MCF 10A (cell line): Measurements from ENCODE around the gene GRIK3. TPM values are rescaled to one million over a fixed set of nuclear protein-coding genes. Genes with fewer than 3 reads are reported as not detected.

Experiments used
- BruUV-seq: library from RNA; stranded (reverse); fragments of 400-500 nt; replicated peaks from 2 replicates; lab custom pipeline; 2021; lab: Mats Ljungman, UMichigan
- CTCF ChIA-PET: fragments of 300-600 bp; sonication (Branson Sonifier 250); formaldehyde crosslinking; extraction: SDS; loops from one replicate; lab custom pipeline; 2021; ENCODE audit warnings: antibody characterized with exemption, inconsistent platforms; lab: Yijun Ruan, JAX
- POLR2A ChIA-PET: fragments of 300-600, 350-650 bp; sonication (Branson Sonifier 250); formaldehyde crosslinking; extraction: SDS; loops from one replicate; lab custom pipeline; 2020; ENCODE audit warnings: antibody characterized with exemption, inconsistent platforms; lab: Yijun Ruan, JAX
- DNase-seq: peaks from one replicate; pipeline ENCODE4 v3.0.0-alpha.2; 2018; ENCODE audit not compliant: unreplicated experiment
- H3K27ac Mint-ChIP-seq: one replicate; pipeline ENCODE4 v1.8.0; 2022; ENCODE audit warnings: mild to moderate bottlenecking, low read depth, mixed read lengths; ENCODE audit not compliant: unreplicated experiment
- H3K27me3 Mint-ChIP-seq: one replicate; pipeline ENCODE4 v1.8.0; 2022; ENCODE audit warnings: mixed read lengths; ENCODE audit not compliant: insufficient read depth, unreplicated experiment
- H3K36me3 Mint-ChIP-seq: one replicate; pipeline ENCODE4 v1.8.0; 2022; ENCODE audit warnings: mild to moderate bottlenecking, moderate library complexity, mixed read lengths; ENCODE audit not compliant: insufficient read depth, unreplicated experiment
- H3K4me1 Mint-ChIP-seq: one replicate; pipeline ENCODE4 v1.8.0; 2022; ENCODE audit warnings: mixed read lengths; ENCODE audit not compliant: insufficient read depth, unreplicated experiment
- H3K4me3 Mint-ChIP-seq: one replicate; pipeline ENCODE4 v1.8.0; 2022; ENCODE audit warnings: mild to moderate bottlenecking, moderate library complexity, mixed read lengths; ENCODE audit not compliant: unreplicated experiment
- H3K9me3 Mint-ChIP-seq: one replicate; pipeline ENCODE4 v1.8.0; 2022; ENCODE audit warnings: mixed read lengths; ENCODE audit not compliant: unreplicated experiment
- intact Hi-C: fragments of 100-400 bp; cut with micrococcal nuclease; formaldehyde crosslinking; loops from 2 replicates; pipeline ENCODE4 v1.14.1; 2022
- total RNA-seq: library from RNA; stranded (reverse); gene quantifications from 2 replicates; pipeline ENCODE4 v1.2.3, GENCODE V29; 2022
- TF ChIP-seq, protein P1 (sequence below): fragments of 200-600 bp; IDR thresholded peaks from one replicate; pipeline ENCODE4 v1.8.0; 2022; ENCODE audit warnings: antibody characterized with exemption, mild to moderate bottlenecking; ENCODE audit not compliant: unreplicated experiment

Gene GRIK3
- total RNA-seq, 1 experiment from 2014 or later: not detected

- Mint-ChIP-seq H3K27me3 (peaks cover 11% of the 10 kb centered on the region), H3K27ac (no peak overlapping the region), H3K9me3 (no peaks in the 10 kb centered on the region), H3K4me1 (no peaks in the 10 kb centered on the region), H3K4me3 (no peak overlapping the region), H3K36me3 (no peaks in the 10 kb centered on the region)
- no TSS peak for BruUV-seq
- no peak for DNase-seq
- TF ChIP-seq, protein P1, sequence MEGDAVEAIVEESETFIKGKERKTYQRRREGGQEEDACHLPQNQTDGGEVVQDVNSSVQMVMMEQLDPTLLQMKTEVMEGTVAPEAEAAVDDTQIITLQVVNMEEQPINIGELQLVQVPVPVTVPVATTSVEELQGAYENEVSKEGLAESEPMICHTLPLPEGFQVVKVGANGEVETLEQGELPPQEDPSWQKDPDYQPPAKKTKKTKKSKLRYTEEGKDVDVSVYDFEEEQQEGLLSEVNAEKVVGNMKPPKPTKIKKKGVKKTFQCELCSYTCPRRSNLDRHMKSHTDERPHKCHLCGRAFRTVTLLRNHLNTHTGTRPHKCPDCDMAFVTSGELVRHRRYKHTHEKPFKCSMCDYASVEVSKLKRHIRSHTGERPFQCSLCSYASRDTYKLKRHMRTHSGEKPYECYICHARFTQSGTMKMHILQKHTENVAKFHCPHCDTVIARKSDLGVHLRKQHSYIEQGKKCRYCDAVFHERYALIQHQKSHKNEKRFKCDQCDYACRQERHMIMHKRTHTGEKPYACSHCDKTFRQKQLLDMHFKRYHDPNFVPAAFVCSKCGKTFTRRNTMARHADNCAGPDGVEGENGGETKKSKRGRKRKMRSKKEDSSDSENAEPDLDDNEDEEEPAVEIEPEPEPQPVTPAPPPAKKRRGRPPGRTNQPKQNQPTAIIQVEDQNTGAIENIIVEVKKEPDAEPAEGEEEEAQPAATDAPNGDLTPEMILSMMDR: no peak
- intact Hi-C loops: no loop called here
- POLR2A ChIA-PET: no interaction called here
- CTCF ChIA-PET: no interaction called here
Measured at GRCh38 chr1:36787312-36787913, 246.9 kb downstream of the GRIK3 start.

DNA sequence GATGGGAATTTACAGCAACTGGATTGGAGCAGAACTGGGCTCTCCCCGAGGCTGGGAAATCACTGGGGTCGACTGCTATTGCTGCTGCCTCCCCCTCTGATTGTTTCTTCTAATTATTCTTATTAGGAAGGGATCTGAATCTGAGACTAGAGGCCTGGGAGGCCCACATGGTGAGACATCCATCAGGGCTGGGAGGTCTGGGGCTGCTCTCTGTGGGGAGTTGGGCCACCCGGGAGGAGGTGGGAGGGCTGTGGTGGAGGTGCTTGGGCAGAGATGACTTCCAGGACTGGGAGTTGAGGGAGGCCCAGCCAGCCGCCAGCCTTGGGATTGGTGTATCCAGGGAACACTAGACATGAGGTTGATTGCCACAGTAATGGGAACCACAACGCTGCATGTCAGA, 247.9 kb downstream of the GRIK3 start:
- ChIA-PET POLR2A (interaction anchor here (0.6 kb wide), 1 partner anchor 1358 kb away, joined by 3 read pairs; no protein-coding TSS in a partner anchor), CTCF (no interaction called here)
- no peaks in the 10 kb centered on the region for H3K4me1 Mint-ChIP-seq
- no peaks in the 10 kb centered on the region for H3K9me3 Mint-ChIP-seq
- peaks cover 11% of the 10 kb centered on the region for H3K27me3 Mint-ChIP-seq
- no peaks in the 10 kb centered on the region for H3K36me3 Mint-ChIP-seq
- DNase-seq: no peak
- TF ChIP-seq, protein P1: no peak
- no peak overlapping the region for H3K4me3 Mint-ChIP-seq
- intact Hi-C loops: no loop called here
- no TSS peak for BruUV-seq
- no peak overlapping the region for H3K27ac Mint-ChIP-seq

GRCh38 chr1:36784147-36784859, 250.0 kb downstream of the GRIK3 start:
- H3K36me3 Mint-ChIP-seq: no peaks in the 10 kb centered on the region
- peaks cover 20% of the 10 kb centered on the region for H3K27me3 Mint-ChIP-seq
- no peaks in the 10 kb centered on the region for H3K9me3 Mint-ChIP-seq
- ChIA-PET POLR2A (interaction anchor here (0.7 kb wide), 1 partner anchor 143 kb away, joined by 4 read pairs; no protein-coding TSS in a partner anchor), CTCF (no interaction called here)
- no peaks in the 10 kb centered on the region for H3K4me1 Mint-ChIP-seq
- TF ChIP-seq, protein P1: no peak
- no peak for DNase-seq
- intact Hi-C loops: no loop called here
- no peak overlapping the region for H3K4me3 Mint-ChIP-seq
- BruUV-seq: no TSS peak
- no peak overlapping the region for H3K27ac Mint-ChIP-seq

DNA sequence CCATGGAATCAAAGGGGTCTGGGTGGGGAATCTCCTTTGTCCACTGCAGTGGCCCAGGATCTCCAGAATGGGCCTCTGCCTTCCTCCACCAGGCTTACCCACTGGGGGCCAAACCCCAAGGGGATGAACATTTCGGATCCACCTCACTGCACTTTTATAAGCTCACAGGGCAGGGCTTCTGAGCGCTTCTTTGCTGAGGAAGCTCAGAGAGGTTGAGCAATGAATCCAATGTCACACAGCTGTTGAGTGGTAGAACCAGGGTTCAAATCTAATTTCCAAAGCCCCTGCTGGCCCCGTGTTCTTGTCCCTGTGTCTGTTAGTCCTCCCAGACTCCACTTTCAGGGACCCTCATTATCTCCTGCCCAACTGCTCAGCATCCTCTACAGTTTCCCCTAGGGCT, 250.8 kb downstream of the GRIK3 start:
- TF ChIP-seq, protein P1: no peak
- H3K9me3 Mint-ChIP-seq: no peaks in the 10 kb centered on the region
- no peak for DNase-seq
- no peak overlapping the region for H3K4me3 Mint-ChIP-seq
- ChIA-PET CTCF (no interaction called here), POLR2A (no interaction called here)
- intact Hi-C loops: no loop called here
- no peaks in the 10 kb centered on the region for H3K36me3 Mint-ChIP-seq
- H3K27me3 Mint-ChIP-seq: peaks cover 23% of the 10 kb centered on the region
- H3K4me1 Mint-ChIP-seq: no peaks in the 10 kb centered on the region
- H3K27ac Mint-ChIP-seq: no peak overlapping the region
- no TSS peak for BruUV-seq
